ENCODE measurements around the gene HMCES. TPM values are rescaled to one million over a fixed set of nuclear protein-coding genes. Genes with fewer than 3 reads are reported as not detected.
A peak's percentile ranks its signal among the peaks of the same experiment; 100 is the strongest.

HMCES gene
- total and polyA plus RNA-seq, 2 of the 13 experiments (the other 11 are each of a cell fraction or from before 2014, with no cell fraction given): 16.1 to 37.5 TPM

DNA sequence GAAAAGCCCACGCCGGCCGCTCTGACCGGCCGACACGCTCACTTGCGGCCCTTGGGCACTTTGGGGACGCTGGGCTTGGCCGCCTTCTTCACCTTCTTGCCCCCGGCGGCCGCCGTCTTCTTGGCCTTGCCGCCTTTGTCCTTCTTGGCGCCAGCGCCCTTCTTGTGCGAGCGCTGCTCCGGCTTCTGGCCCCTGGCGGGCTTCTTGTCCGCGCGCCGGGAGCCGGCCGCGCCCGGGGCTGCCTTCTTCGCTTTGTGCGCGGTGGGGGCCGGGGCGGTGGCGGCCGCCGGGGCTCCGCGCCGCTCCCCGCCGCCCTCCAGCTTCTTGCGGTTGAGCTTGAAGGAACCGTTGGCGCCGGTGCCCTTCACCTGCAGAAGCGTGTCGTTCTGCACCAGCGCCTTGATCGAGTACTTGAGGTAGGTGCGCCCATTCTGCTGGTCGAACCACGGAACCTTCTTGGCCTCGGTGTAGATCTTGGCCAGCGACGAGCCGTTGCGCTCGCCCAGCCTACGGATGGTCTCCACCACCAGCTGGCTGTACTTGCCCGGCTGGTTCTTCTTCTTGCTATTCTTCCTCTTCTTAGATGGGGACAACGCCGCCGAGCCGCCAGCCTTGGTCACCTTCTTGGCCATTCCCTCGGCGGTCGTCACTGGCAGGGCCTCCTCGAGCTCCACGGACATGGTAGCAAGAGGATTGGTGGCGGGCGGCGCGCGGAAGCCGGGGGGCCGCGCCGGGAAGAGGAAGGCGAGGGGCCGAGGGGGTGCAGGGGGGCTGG lies 36.7 kb downstream of the HMCES start (continued):
- TF ChIP-seq, protein P1, sequence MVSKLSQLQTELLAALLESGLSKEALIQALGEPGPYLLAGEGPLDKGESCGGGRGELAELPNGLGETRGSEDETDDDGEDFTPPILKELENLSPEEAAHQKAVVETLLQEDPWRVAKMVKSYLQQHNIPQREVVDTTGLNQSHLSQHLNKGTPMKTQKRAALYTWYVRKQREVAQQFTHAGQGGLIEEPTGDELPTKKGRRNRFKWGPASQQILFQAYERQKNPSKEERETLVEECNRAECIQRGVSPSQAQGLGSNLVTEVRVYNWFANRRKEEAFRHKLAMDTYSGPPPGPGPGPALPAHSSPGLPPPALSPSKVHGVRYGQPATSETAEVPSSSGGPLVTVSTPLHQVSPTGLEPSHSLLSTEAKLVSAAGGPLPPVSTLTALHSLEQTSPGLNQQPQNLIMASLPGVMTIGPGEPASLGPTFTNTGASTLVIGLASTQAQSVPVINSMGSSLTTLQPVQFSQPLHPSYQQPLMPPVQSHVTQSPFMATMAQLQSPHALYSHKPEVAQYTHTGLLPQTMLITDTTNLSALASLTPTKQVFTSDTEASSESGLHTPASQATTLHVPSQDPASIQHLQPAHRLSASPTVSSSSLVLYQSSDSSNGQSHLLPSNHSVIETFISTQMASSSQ (IDR thresholded peaks at IDR 0.05; ENCODE audit: low read depth): no peak
- TF ChIP-seq, protein P1 (CRISPR knock-in tag; IDR thresholded peaks at IDR 0.05; ENCODE audit: borderline replicate concordance): peak; percentile 1; the same call in 1 of the 2 replicates
- TF ChIP-seq AGO2 (optimal IDR thresholded peaks at IDR 0.05; ENCODE audit: low read depth, low read length) (peak; percentile 97), RBFOX2 (IDR thresholded peaks at IDR 0.05; ENCODE audit: low read depth, low read length) (peak; percentile 93)
- TF ChIP-seq, protein P2, sequence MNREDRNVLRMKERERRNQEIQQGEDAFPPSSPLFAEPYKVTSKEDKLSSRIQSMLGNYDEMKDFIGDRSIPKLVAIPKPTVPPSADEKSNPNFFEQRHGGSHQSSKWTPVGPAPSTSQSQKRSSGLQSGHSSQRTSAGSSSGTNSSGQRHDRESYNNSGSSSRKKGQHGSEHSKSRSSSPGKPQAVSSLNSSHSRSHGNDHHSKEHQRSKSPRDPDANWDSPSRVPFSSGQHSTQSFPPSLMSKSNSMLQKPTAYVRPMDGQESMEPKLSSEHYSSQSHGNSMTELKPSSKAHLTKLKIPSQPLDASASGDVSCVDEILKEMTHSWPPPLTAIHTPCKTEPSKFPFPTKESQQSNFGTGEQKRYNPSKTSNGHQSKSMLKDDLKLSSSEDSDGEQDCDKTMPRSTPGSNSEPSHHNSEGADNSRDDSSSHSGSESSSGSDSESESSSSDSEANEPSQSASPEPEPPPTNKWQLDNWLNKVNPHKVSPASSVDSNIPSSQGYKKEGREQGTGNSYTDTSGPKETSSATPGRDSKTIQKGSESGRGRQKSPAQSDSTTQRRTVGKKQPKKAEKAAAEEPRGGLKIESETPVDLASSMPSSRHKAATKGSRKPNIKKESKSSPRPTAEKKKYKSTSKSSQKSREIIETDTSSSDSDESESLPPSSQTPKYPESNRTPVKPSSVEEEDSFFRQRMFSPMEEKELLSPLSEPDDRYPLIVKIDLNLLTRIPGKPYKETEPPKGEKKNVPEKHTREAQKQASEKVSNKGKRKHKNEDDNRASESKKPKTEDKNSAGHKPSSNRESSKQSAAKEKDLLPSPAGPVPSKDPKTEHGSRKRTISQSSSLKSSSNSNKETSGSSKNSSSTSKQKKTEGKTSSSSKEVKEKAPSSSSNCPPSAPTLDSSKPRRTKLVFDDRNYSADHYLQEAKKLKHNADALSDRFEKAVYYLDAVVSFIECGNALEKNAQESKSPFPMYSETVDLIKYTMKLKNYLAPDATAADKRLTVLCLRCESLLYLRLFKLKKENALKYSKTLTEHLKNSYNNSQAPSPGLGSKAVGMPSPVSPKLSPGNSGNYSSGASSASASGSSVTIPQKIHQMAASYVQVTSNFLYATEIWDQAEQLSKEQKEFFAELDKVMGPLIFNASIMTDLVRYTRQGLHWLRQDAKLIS (CRISPR knock-in tag; IDR thresholded peaks at IDR 0.05): peak; percentile 90
